H9 (cell line): Measurements from ENCODE around the gene MAP7. TPM values are rescaled to one million over a fixed set of nuclear protein-coding genes. Genes with fewer than 3 reads are reported as not detected.

ENCODE experiments used
- DNase-seq: peaks from one replicate; pipeline ENCODE4 v3.0.0-alpha.2; 2017
- H2AFZ ChIP-seq: one replicate; pipeline ENCODE4 v1.6.1; 2013; ENCODE audit warnings: mild to moderate bottlenecking, low read length, control low read depth, moderate library complexity
- H2AK5ac ChIP-seq: 2 replicates; pipeline ENCODE4 v1.6.1; 2013; ENCODE audit warnings: low read length, control low read depth, mixed read lengths; ENCODE audit not compliant: insufficient read length
- H2BK120ac ChIP-seq: one replicate; pipeline ENCODE4 v1.6.1; 2013; ENCODE audit warnings: low read depth, mild to moderate bottlenecking, low read length, control low read depth, inconsistent platforms; ENCODE audit not compliant: poor library complexity, severe bottlenecking
- H2BK12ac ChIP-seq: 2 replicates; pipeline ENCODE4 v1.6.1; 2013; ENCODE audit warnings: low read length, control low read depth, mixed read lengths, low read depth; ENCODE audit not compliant: insufficient read length
- H2BK15ac ChIP-seq: 2 replicates; pipeline ENCODE4 v1.6.1; 2013; ENCODE audit warnings: low read depth, low read length, control low read depth
- H2BK20ac ChIP-seq: one replicate; pipeline ENCODE4 v1.6.1; 2013; ENCODE audit warnings: low read depth, mild to moderate bottlenecking, low read length, control low read depth, inconsistent platforms; ENCODE audit not compliant: poor library complexity, severe bottlenecking
- H2BK5ac ChIP-seq: 2 replicates; pipeline ENCODE4 v1.6.1; 2013; ENCODE audit warnings: low read length, control low read depth, mixed read lengths; ENCODE audit not compliant: insufficient read length
- H3K14ac ChIP-seq: 2 replicates; pipeline ENCODE4 v1.6.1; 2013; ENCODE audit warnings: low read length, control low read depth; ENCODE audit not compliant: insufficient read depth
- H3K18ac ChIP-seq: 2 replicates; pipeline ENCODE4 v1.6.1; 2013; ENCODE audit warnings: low read depth, mild to moderate bottlenecking, mixed read lengths, low read length, control low read depth; ENCODE audit not compliant: insufficient read length
- H3K23ac ChIP-seq: 2 replicates; pipeline ENCODE4 v1.6.1; 2013; ENCODE audit warnings: low read length, control low read depth, mixed read lengths, low read depth; ENCODE audit not compliant: insufficient read length
- H3K23me2 ChIP-seq: 2 replicates; pipeline ENCODE4 v1.6.1; 2013; ENCODE audit warnings: low read depth, mild to moderate bottlenecking, mixed read lengths, low read length, control low read depth; ENCODE audit not compliant: insufficient read length, poor library complexity, severe bottlenecking
- H3K27ac ChIP-seq: 2 replicates; pipeline ENCODE4 v1.5.1; 2013; ENCODE audit warnings: low read length, control low read depth, mixed read lengths, low read depth; ENCODE audit not compliant: insufficient read length
- H3K27me3 ChIP-seq: 2 replicates; pipeline ENCODE4 v1.6.1; 2013; ENCODE audit warnings: low read length, control low read depth, inconsistent platforms; ENCODE audit not compliant: insufficient read depth
- H3K4ac ChIP-seq: 2 replicates; pipeline ENCODE4 v1.6.1; 2013; ENCODE audit warnings: low read depth, mild to moderate bottlenecking, control low read depth, inconsistent platforms, low read length, moderate library complexity
- H3K4me1 ChIP-seq: 2 replicates; pipeline ENCODE4 v1.6.1; 2013; ENCODE audit warnings: low read length, control low read depth, inconsistent platforms; ENCODE audit not compliant: insufficient read depth
- H3K4me2 ChIP-seq: 2 replicates; pipeline ENCODE4 v1.6.1; 2013; ENCODE audit warnings: low read length, control low read depth, mixed read lengths; ENCODE audit not compliant: insufficient read length, insufficient read depth
- H3K56ac ChIP-seq: 2 replicates; pipeline ENCODE4 v1.6.1; 2013; ENCODE audit warnings: low read depth, mild to moderate bottlenecking, mixed read lengths, low read length, control low read depth; ENCODE audit not compliant: insufficient read length
- H3K79me1 ChIP-seq: 2 replicates; pipeline ENCODE4 v1.6.1; 2013; ENCODE audit warnings: low read depth, mild to moderate bottlenecking, moderate library complexity, low read length, control low read depth, inconsistent platforms; ENCODE audit not compliant: insufficient read depth, poor library complexity, severe bottlenecking
- H3K79me2 ChIP-seq: 2 replicates; pipeline ENCODE4 v1.6.1; 2013; ENCODE audit warnings: low read length, control low read depth, inconsistent platforms; ENCODE audit not compliant: insufficient read depth
- H3K9ac ChIP-seq: 2 replicates; pipeline ENCODE4 v1.6.1; 2013; ENCODE audit warnings: low read length, control low read depth, mixed read lengths; ENCODE audit not compliant: insufficient read length; ENCODE audit errors: extremely low read depth
- H3K9me3 ChIP-seq: one replicate; pipeline ENCODE4 v1.6.1; 2013; ENCODE audit warnings: low read depth, low read length, inconsistent platforms; ENCODE audit not compliant: control insufficient read depth
- H3T11ph ChIP-seq: one replicate; pipeline ENCODE4 v1.6.1; 2013; ENCODE audit warnings: mild to moderate bottlenecking, low read length, control low read depth, inconsistent platforms
- H4K20me1 ChIP-seq: one replicate; pipeline ENCODE4 v1.6.1; 2013; ENCODE audit not compliant: control insufficient read depth, insufficient read length, insufficient read depth
- H4K5ac ChIP-seq: 2 replicates; pipeline ENCODE4 v1.6.1; 2013; ENCODE audit warnings: low read depth, mild to moderate bottlenecking, mixed read lengths, low read length, control low read depth; ENCODE audit not compliant: insufficient read length
- H4K8ac ChIP-seq: replicated peaks from 2 replicates; pipeline ENCODE4 v1.6.1; 2013; ENCODE audit warnings: low read length, control low read depth, mixed read lengths, low read depth; ENCODE audit not compliant: insufficient read length
- H4K91ac ChIP-seq: 2 replicates; pipeline ENCODE4 v1.6.1; 2013; ENCODE audit warnings: low read depth, mild to moderate bottlenecking, moderate library complexity, mixed read lengths, low read length, control low read depth; ENCODE audit not compliant: insufficient read length
- H3K27ac Mint-ChIP-seq, 3 experiments: 2 replicates in 2 of 3; 3 replicates in 1 of 3; pipeline ENCODE4 v1.8.0; 2020 to 2021; ENCODE audit warnings: mixed read lengths in 3 of 3, mild to moderate bottlenecking in 1 of 3, moderate library complexity in 1 of 3
- H3K27me3 Mint-ChIP-seq: 2 replicates; pipeline ENCODE4 v1.8.0; 2021; ENCODE audit warnings: low read depth, mild to moderate bottlenecking, moderate library complexity, mixed read lengths
- H3K36me3 Mint-ChIP-seq, 3 experiments: 2 replicates in 2 of 3; 3 replicates in 1 of 3; pipeline ENCODE4 v1.8.0; 2020 to 2021; ENCODE audit warnings: low read depth in 3 of 3, mixed read lengths in 3 of 3; ENCODE audit not compliant: insufficient read depth in 1 of 3
- H3K4me1 Mint-ChIP-seq, 2 experiments: 2 replicates each; pipeline ENCODE4 v1.8.0; 2020; ENCODE audit warnings: mixed read lengths in 2 of 2
- H3K4me3 Mint-ChIP-seq, 2 experiments: 2 replicates in 1 of 2; 3 replicates in 1 of 2; pipeline ENCODE4 v1.8.0; 2020 to 2021; ENCODE audit warnings: mild to moderate bottlenecking in 2 of 2, mixed read lengths in 2 of 2, moderate library complexity in 1 of 2
- H3K9me3 Mint-ChIP-seq, 2 experiments: 2 replicates in 1 of 2; 3 replicates in 1 of 2; pipeline ENCODE4 v1.8.0; 2020; ENCODE audit warnings: mild to moderate bottlenecking in 2 of 2, mixed read lengths in 2 of 2, moderate library complexity in 1 of 2
- CTCF ChIP-seq: fragments of 200-600 bp; sonication (generic); conservative IDR thresholded peaks from 3 replicates; pipeline ENCODE4 v1.8.0; 2021; ENCODE audit warnings: antibody characterized with exemption, mild to moderate bottlenecking
- WGBS: extraction: QIAGEN DNeasy Blood & Tissue Kit; methylation state at CpG from one replicate; pipeline ENCODE4 v1.1.7; 2013; ENCODE audit warnings: missing lambda C conversion rate, low lambda C conversion rate, mixed read lengths; ENCODE audit not compliant: insufficient read length; ENCODE audit errors: extremely low coverage; 5-methylcytosine and 5-hydroxymethylcytosine counted together
- total RNA-seq: library from RNA; stranded (reverse); gene quantifications from 2 replicates; pipeline ENCODE4 v1.2.1, GENCODE V29; 2021

Gene MAP7
- total RNA-seq, 1 experiment from 2014 or later = 51.1 TPM

- Histone ChIP-seq H3K27me3 (no peaks in the 10 kb centered on the region), H2AFZ (no peak overlapping the region), H3K4me1 (no peaks in the 10 kb centered on the region), H3K56ac (no peak overlapping the region), H3K4me2 (no peak overlapping the region), H2BK20ac (no peak overlapping the region), H3K9ac (no peak overlapping the region), H3K4ac (no peak overlapping the region), H4K91ac (no peak overlapping the region), H3K9me3 (peaks cover 11% of the 10 kb centered on the region), H3K27ac (no peak overlapping the region), H4K5ac (no peak overlapping the region), H3K14ac (no peak overlapping the region), H2BK120ac (no peak overlapping the region), H2BK15ac (no peak overlapping the region), H2AK5ac (no peak overlapping the region), H3T11ph (no peak overlapping the region), H2BK12ac (no peak overlapping the region), H3K23ac (no peak overlapping the region), H3K23me2 (no peaks in the 10 kb centered on the region), H3K18ac (no peak overlapping the region), H4K20me1 (no peaks in the 10 kb centered on the region), H3K79me1 (no peaks in the 10 kb centered on the region), H2BK5ac (no peak overlapping the region), H4K8ac (no peak overlapping the region), H3K79me2 (no peaks in the 10 kb centered on the region)
- TF ChIP-seq CTCF = no peak
- H3K27me3 Mint-ChIP-seq = no peaks in the 10 kb centered on the region
- no peak overlapping the region for H3K4me3 Mint-ChIP-seq
- H3K4me1 Mint-ChIP-seq = peaks cover 7 to 8% of the 10 kb centered on the region in 2 experiments
- no CpG with 5 or more reads among the region's 5 CpGs for WGBS
- peaks cover 21 to 24% of the 10 kb centered on the region in 2 experiments for H3K9me3 Mint-ChIP-seq
- DNase-seq = no peak
- no peak overlapping the region for H3K27ac Mint-ChIP-seq
- H3K36me3 Mint-ChIP-seq = peaks cover 10 to 27% (median 26%) of the 10 kb centered on the region in 3 experiments
Observed at GRCh38 chr6:136571065-136571464, 20.8 kb upstream of the MAP7 start.
